Fibroblast of lung (primary cell): ENCODE measurements around the gene SELPLG. TPM values are rescaled to one million over a fixed set of nuclear protein-coding genes. Genes with fewer than 3 reads are reported as not detected.

Experiments used
- DNase-seq, 2 donors: peaks; one replicate each; pipeline versions ENCODE4 v3.0.0 to v3.0.0-alpha.2; 2010; ENCODE audit warnings: low read depth in 2 of 2
- H2AFZ ChIP-seq: 2 replicates; pipeline ENCODE4 v1.5.1; 2012; ENCODE audit warnings: low read length, control low read depth, inconsistent platforms
- H3K27ac ChIP-seq: 2 replicates; pipeline ENCODE4 v1.5.1; 2011; ENCODE audit warnings: low read length, control low read depth; ENCODE audit not compliant: insufficient read depth
- H3K27me3 ChIP-seq: 2 replicates; pipeline ENCODE4 v1.5.1; 2011; ENCODE audit warnings: mild to moderate bottlenecking, low read length; ENCODE audit not compliant: control insufficient read depth, insufficient read depth
- H3K36me3 ChIP-seq: 2 replicates; pipeline ENCODE4 v1.5.1; 2011; ENCODE audit warnings: low read length; ENCODE audit not compliant: control insufficient read depth, insufficient read depth
- H3K4me1 ChIP-seq: 2 replicates; pipeline ENCODE4 v1.5.1; 2011; ENCODE audit warnings: low read length; ENCODE audit not compliant: control insufficient read depth, insufficient read depth; ENCODE audit errors: extremely low read depth
- H3K4me2 ChIP-seq: 2 replicates; pipeline ENCODE4 v1.5.1; 2011; ENCODE audit warnings: low read length, control low read depth; ENCODE audit not compliant: insufficient read depth; ENCODE audit errors: extremely low read depth
- H3K4me3 ChIP-seq, 4 experiments: fragments of 200-600 bp in 1 of 4; sonication (generic) in 1 of 4; replicated peaks in 1 of 4; 2 replicates each; pipeline ENCODE4 v1.5.1; 2011 to 2016; ENCODE audit warnings: low read length in 4 of 4, low read depth in 3 of 4, mild to moderate bottlenecking in 3 of 4, control low read depth in 2 of 4, inconsistent platforms in 1 of 4, mixed read lengths in 1 of 4; ENCODE audit not compliant: insufficient read depth in 1 of 4; ENCODE audit errors: control extremely low read depth in 1 of 4
- H3K79me2 ChIP-seq: 2 replicates; pipeline ENCODE4 v1.5.1; 2012; ENCODE audit warnings: mild to moderate bottlenecking, low read length, inconsistent platforms; ENCODE audit not compliant: control insufficient read depth, insufficient read depth
- H3K9ac ChIP-seq: 2 replicates; pipeline ENCODE4 v1.5.1; 2011; ENCODE audit warnings: mild to moderate bottlenecking, low read length, control low read depth; ENCODE audit not compliant: insufficient read depth
- H3K9me3 ChIP-seq: 2 replicates; pipeline ENCODE4 v1.5.1; 2012; ENCODE audit warnings: low read depth, low read length; ENCODE audit not compliant: control insufficient read depth, insufficient read depth
- H4K20me1 ChIP-seq: 2 replicates; pipeline ENCODE4 v1.5.1; 2011; ENCODE audit warnings: low read length; ENCODE audit not compliant: control insufficient read depth, insufficient read depth; ENCODE audit errors: extremely low read depth
- EZH2 ChIP-seq: IDR thresholded peaks from 2 replicates; pipeline ENCODE4 v1.5.1; 2012; ENCODE audit warnings: low read length, control low read depth, mild to moderate bottlenecking; ENCODE audit errors: missing control alignments
- polyA minus RNA-seq: library from RNA; depleted of rRNA, polyadenylated mRNA; stranded (reverse); fragments of >200 nt; gene quantifications from 2 replicates; pipeline ENCODE4 v1.2.3, GENCODE V29; 2011; ENCODE audit warnings: low replicate concordance
- polyA plus RNA-seq, 2 donors: library from polyadenylated mRNA; depleted of rRNA in 1 of 2; stranded (reverse) in 1 of 2; unstranded in 1 of 2; fragments of >200 nt; gene quantifications; 2 replicates each; pipeline ENCODE4 v1.2.1, GENCODE V29; 2011 to 2012; ENCODE audit warnings: missing spikeins in 1 of 2
- total RNA-seq: library from RNA; depleted of rRNA; stranded (reverse); fragments of >200 nt; gene quantifications from 2 replicates; pipeline ENCODE4 v1.2.1, GENCODE V29; 2014
- TF ChIP-seq, protein P1 (sequence below), 2 donors: IDR thresholded peaks in 1 of 2; conservative IDR thresholded peaks in 1 of 2; 1 replicate in 1 of 2; 2 replicates in 1 of 2; pipeline ENCODE4 v1.5.1; 2011 to 2012; ENCODE audit warnings: low read length in 2 of 2, control low read depth in 1 of 2, inconsistent platforms in 1 of 2, low read depth in 1 of 2, mild to moderate bottlenecking in 1 of 2

The SELPLG gene, protein sequence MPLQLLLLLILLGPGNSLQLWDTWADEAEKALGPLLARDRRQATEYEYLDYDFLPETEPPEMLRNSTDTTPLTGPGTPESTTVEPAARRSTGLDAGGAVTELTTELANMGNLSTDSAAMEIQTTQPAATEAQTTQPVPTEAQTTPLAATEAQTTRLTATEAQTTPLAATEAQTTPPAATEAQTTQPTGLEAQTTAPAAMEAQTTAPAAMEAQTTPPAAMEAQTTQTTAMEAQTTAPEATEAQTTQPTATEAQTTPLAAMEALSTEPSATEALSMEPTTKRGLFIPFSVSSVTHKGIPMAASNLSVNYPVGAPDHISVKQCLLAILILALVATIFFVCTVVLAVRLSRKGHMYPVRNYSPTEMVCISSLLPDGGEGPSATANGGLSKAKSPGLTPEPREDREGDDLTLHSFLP
- 0.51 and 1.5 TPM in 2 replicates for total RNA-seq
- 3.0 and 5.3 TPM in 2 replicates for polyA plus RNA-seq
- polyA plus RNA-seq (2012), result 3.6 and 4.5 TPM in 2 replicates
- polyA minus RNA-seq, result 3.6 and 9.7 TPM in 2 replicates

DNA sequence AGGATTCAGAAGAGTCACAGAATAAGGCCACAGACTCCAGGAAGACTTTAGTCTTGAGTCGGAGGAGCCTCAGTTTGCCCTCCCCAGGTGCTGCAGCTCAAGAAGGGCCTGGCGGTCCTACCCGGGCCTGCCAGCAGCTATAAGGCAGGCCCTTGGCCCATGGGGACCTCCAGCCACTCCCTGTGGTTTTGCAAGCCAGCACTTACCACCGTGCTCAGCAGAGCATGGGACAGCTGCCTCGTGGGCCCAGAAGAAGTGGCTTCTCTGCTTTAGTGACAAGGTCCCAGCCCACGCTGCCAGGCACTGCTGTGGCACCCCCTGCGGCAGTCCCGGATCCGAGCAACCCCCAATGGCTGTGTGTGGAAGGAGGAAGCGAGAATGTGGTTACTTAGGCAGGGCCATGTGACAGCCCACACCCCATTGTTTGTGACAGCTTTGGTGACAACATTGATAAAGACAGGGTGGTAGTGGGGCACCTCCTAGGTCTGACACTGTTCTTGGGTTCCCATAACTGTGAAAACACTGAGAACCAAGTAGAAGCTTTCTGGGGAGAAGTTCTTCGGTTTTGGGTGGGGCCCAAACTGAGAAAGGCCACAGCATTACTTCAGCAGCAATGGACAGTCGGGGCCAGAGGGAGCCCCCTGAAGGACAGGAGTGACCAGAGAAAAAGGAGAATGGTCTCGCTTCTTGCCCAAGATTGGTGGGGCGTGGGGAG lies at the start of gene SELPLG:
Gene SELPLG, minus strand, starts transcription at position 361 of the 715 bp plus-strand sequence. CDS start 9,587 bp downstream, outside the sequence.
- no peak for DNase-seq
- Histone ChIP-seq H2AFZ (no peak within 1 kb of the TSS), H3K4me1 (peaks cover 23% of the 10 kb centered on the region), H3K9ac (no peak within 1 kb of the TSS), H3K9me3 (no peaks in the 10 kb centered on the region), H3K79me2 (no peaks in the 10 kb centered on the region), H3K36me3 (no peaks in the 10 kb centered on the region), H3K27ac (no peak within 1 kb of the TSS), H3K4me2 (no peak within 1 kb of the TSS), H3K4me3 (no peak within 1 kb of the TSS), H3K27me3 (no peaks in the 10 kb centered on the region), H4K20me1 (no peaks in the 10 kb centered on the region)
- TF ChIP-seq EZH2, result no peak
- TF ChIP-seq, protein P1, sequence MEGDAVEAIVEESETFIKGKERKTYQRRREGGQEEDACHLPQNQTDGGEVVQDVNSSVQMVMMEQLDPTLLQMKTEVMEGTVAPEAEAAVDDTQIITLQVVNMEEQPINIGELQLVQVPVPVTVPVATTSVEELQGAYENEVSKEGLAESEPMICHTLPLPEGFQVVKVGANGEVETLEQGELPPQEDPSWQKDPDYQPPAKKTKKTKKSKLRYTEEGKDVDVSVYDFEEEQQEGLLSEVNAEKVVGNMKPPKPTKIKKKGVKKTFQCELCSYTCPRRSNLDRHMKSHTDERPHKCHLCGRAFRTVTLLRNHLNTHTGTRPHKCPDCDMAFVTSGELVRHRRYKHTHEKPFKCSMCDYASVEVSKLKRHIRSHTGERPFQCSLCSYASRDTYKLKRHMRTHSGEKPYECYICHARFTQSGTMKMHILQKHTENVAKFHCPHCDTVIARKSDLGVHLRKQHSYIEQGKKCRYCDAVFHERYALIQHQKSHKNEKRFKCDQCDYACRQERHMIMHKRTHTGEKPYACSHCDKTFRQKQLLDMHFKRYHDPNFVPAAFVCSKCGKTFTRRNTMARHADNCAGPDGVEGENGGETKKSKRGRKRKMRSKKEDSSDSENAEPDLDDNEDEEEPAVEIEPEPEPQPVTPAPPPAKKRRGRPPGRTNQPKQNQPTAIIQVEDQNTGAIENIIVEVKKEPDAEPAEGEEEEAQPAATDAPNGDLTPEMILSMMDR (conservative IDR thresholded peaks at IDR 0.05 in 1 of 2, IDR thresholded peaks at IDR 0.05 in 1 of 2; ENCODE audit: low read depth in 1 of 2, low read length in 2 of 2), result no peak

DNA sequence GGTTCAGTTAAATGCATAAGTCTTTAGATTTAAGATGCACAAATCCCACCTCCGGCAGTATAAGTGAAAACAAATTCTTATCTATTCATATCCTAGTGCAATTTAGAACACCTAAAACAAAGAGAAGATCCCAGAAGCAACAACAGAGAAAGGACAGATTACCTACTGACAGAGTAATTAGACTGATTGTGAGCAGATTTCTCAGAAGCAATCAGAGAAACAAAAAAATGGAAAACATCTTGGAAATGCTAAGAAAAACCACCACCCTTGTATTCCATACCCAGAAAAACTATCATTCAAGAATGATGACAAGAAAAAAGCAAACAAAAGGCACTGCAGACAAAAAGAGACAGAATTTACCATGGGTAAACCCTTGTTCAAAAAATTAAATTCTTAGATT lies 47.6 kb upstream of the SELPLG start:
- peaks cover 6% of the 10 kb centered on the region for H3K36me3 ChIP-seq
- TF ChIP-seq, protein P1 (conservative IDR thresholded peaks at IDR 0.05 in 1 of 2, IDR thresholded peaks at IDR 0.05 in 1 of 2; ENCODE audit: low read depth in 1 of 2, low read length in 2 of 2), result no peak
- no peak for TF ChIP-seq EZH2
- H3K9ac ChIP-seq, result no peak overlapping the region
- no peaks in the 10 kb centered on the region for H3K27me3 ChIP-seq
- H3K79me2 ChIP-seq, result peaks cover 97% of the 10 kb centered on the region
- H3K4me3 ChIP-seq, result no peak overlapping the region
- H3K4me2 ChIP-seq, result no peak overlapping the region
- DNase-seq, result no peak
- peaks cover 3% of the 10 kb centered on the region for H4K20me1 ChIP-seq
- peaks cover 12% of the 10 kb centered on the region for H3K4me1 ChIP-seq
- H3K9me3 ChIP-seq, result no peaks in the 10 kb centered on the region
- H3K27ac ChIP-seq, result no peak overlapping the region
- no peak overlapping the region for H2AFZ ChIP-seq

DNA sequence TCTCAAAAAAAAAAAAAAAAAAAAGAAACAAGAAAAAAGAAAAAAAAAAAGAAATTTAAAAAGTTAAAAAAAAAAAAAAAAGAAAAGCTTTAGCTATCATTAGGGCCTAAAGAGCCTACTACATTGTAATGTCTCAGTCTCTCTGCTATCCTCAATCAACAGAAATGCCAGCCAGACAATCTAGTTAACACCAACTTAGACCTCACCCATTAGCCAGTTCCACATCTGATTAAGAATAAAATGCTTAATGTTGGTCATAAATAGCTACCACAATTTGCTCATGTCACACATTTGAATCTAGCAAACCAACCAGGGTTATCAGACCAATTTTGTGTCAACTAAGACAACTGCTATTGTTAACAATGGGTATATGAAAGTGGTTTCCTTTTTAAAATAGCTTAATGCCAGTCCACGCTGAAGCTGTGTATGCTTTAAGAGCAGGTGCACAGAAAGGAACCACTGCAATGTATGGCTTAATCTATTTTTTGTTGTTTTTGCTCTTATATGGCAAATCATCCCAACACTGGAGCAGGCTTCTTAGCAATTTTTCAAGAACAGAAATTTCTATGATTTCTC lies 45.5 kb upstream of the SELPLG start:
- H3K27me3 ChIP-seq, result no peaks in the 10 kb centered on the region
- peaks cover under 1% of the 10 kb centered on the region for H3K4me1 ChIP-seq
- H3K9me3 ChIP-seq, result no peaks in the 10 kb centered on the region
- H3K4me3 ChIP-seq, result no peak overlapping the region
- no peak overlapping the region for H2AFZ ChIP-seq
- H3K79me2 ChIP-seq, result peaks cover 95% of the 10 kb centered on the region
- H3K4me2 ChIP-seq, result no peak overlapping the region
- no peak overlapping the region for H3K9ac ChIP-seq
- no peak for TF ChIP-seq EZH2
- TF ChIP-seq, protein P1 (conservative IDR thresholded peaks at IDR 0.05 in 1 of 2, IDR thresholded peaks at IDR 0.05 in 1 of 2; ENCODE audit: low read depth in 1 of 2, low read length in 2 of 2), result no peak
- no peaks in the 10 kb centered on the region for H4K20me1 ChIP-seq
- peaks cover 12% of the 10 kb centered on the region for H3K36me3 ChIP-seq
- DNase-seq, result no peak
- no peak overlapping the region for H3K27ac ChIP-seq
